RKO (cell line): Measurements from ENCODE around the gene EOMES.

Source experiments
- DNase-seq: peaks from one replicate; pipeline ENCODE4 v3.0.0-alpha.2; 2016; ENCODE audit warnings: low spot score

EOMES gene

GRCh38 chr3:27720899-27721716 is 1.0 kb downstream of the EOMES start:
- DNase-seq = no peak

- DNase-seq = no peak
Observed at GRCh38 chr3:27719314-27720003, 2.7 kb downstream of the EOMES start.

GRCh38 chr3:27718459-27718858 is 3.7 kb downstream of the EOMES start:
- DNase-seq = no peak

- no peak for DNase-seq
Observed at GRCh38 chr3:27717200-27717852, 4.8 kb downstream of the EOMES start.

- no peak for DNase-seq
Observed at GRCh38 chr3:27716309-27716708, 5.8 kb downstream of the EOMES start.

GRCh38 chr3:27715863-27716262 is 6.3 kb downstream of the EOMES start:
- no peak for DNase-seq

GRCh38 chr3:27715454-27715806 is 6.7 kb downstream of the EOMES start:
- DNase-seq = no peak

GRCh38 chr3:27714692-27715453 is 7.2 kb downstream of the EOMES start:
- no peak for DNase-seq

GRCh38 chr3:27714146-27714526 is 8.0 kb downstream of the EOMES start:
- no peak for DNase-seq

GRCh38 chr3:27713435-27714145 is 8.5 kb downstream of the EOMES start:
- no peak for DNase-seq

GRCh38 chr3:27713078-27713423 is 9.1 kb downstream of the EOMES start:
- no peak for DNase-seq

- DNase-seq = peak; percentile 76
Observed at GRCh38 chr3:27712136-27713077, 9.7 kb downstream of the EOMES start.

- no peak for DNase-seq
Observed at GRCh38 chr3:27708250-27708649, 13.9 kb downstream of the EOMES start.

GRCh38 chr3:27699067-27699466 is 23.1 kb downstream of the EOMES start:
- no peak for DNase-seq

- no peak for DNase-seq
Observed at GRCh38 chr3:27696906-27697305, 25.2 kb downstream of the EOMES start.

- no peak for DNase-seq
Observed at GRCh38 chr3:27695636-27696035, 26.5 kb downstream of the EOMES start.

- DNase-seq = no peak
Observed at GRCh38 chr3:27688053-27688452, 34.1 kb downstream of the EOMES start.

- no peak for DNase-seq
Observed at GRCh38 chr3:27686642-27687041, 35.5 kb downstream of the EOMES start.

GRCh38 chr3:27685474-27685873 is 36.6 kb downstream of the EOMES start:
- DNase-seq = no peak

GRCh38 chr3:27684302-27684701 is 37.8 kb downstream of the EOMES start:
- no peak for DNase-seq

- peak; percentile 86 for DNase-seq
Observed at GRCh38 chr3:27681249-27681748, 40.8 kb downstream of the EOMES start.
